Fibroblast of mammary gland (primary cell): ENCODE data around the gene DYNLRB1.

Experiments
- DNase-seq: peaks from one replicate; pipeline ENCODE4 v3.0.0-alpha.2; 2010; ENCODE audit warnings: low read depth
- H3K4me3 ChIP-seq: 2 replicates; pipeline ENCODE4 v1.5.1; 2011; ENCODE audit warnings: low read depth, mild to moderate bottlenecking, low read length, moderate library complexity; ENCODE audit not compliant: control insufficient read depth
- TF ChIP-seq, protein P1 (sequence below): conservative IDR thresholded peaks from 2 replicates; pipeline ENCODE4 v1.5.1; 2011; ENCODE audit warnings: low read depth, low read length, inconsistent platforms; ENCODE audit not compliant: control insufficient read depth, insufficient read depth

The DYNLRB1 gene

DNA sequence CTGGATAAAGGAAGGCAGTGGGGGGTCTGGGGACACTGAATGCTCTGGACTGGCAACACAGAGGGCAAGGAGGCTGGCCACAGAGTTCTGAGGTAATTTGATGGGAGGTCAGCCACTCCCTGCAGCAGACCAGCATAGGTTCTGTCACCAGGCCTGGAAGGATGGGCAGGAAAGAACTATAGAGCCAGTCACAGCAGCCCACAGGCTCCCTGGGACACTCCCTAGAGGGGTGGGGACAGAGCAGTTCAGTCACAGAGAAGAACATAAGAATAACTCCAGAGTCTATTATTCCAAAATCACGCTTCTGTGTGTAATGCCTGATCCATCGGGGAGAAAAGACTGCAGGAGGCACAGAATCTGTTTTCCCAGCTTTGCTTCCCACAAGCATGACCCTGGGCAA lies 19.6 kb downstream of the DYNLRB1 start:
- no peak for DNase-seq
- no peak overlapping the region for H3K4me3 ChIP-seq
- TF ChIP-seq, protein P1, sequence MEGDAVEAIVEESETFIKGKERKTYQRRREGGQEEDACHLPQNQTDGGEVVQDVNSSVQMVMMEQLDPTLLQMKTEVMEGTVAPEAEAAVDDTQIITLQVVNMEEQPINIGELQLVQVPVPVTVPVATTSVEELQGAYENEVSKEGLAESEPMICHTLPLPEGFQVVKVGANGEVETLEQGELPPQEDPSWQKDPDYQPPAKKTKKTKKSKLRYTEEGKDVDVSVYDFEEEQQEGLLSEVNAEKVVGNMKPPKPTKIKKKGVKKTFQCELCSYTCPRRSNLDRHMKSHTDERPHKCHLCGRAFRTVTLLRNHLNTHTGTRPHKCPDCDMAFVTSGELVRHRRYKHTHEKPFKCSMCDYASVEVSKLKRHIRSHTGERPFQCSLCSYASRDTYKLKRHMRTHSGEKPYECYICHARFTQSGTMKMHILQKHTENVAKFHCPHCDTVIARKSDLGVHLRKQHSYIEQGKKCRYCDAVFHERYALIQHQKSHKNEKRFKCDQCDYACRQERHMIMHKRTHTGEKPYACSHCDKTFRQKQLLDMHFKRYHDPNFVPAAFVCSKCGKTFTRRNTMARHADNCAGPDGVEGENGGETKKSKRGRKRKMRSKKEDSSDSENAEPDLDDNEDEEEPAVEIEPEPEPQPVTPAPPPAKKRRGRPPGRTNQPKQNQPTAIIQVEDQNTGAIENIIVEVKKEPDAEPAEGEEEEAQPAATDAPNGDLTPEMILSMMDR: no peak

DNA sequence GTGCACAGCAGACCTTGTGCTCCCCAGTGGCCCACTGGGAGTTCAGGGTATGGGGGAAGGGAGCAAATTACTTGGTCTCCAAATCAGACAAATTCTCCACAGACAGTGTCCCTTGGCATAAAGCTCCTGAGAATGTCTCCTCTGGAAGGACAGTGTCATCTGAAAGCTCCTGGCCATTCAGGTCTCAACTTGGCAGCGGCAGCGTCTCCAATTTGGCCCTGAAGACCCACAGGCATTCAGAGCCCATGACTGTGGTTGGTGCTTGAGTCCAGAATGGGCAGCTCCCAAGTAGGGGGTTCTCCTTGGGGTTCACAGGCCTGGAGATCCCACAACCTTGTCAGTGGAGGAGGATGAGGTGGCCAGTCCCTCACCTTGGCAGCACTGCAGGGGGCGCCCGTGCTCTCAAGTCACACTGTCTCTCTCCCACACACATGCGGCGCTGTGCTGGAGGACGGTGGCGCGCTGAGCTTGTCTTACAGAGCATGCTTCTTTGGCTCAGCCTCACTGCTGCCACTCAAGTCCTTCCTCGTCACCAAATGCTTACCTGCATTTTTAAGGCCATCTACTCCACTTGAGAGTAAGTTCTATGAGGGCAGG lies 20.7 kb downstream of the DYNLRB1 start:
- TF ChIP-seq, protein P1: peak; percentile 47
- peak; percentile 51 for DNase-seq
- no peak overlapping the region for H3K4me3 ChIP-seq

DNA sequence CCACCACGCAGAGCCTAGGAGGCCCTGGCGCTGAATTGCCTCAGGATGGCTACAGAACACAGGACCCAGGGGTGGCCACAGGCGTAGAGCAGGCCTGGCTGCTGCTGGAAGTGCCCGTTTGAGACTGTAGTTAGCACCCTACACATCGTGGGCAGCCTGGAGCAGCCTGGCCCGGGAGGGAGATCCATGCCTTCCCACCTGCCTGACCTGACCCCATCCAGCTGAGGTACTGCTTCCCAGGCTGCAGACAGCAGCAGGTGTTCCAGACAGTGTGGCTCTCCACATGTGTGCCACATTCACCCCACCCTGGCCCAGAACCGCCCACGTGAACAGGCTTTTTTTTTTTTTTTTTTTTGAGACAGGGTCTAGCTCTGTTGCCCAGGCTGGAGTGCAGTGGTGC lies 21.4 kb downstream of the DYNLRB1 start:
- H3K4me3 ChIP-seq: no peak overlapping the region
- DNase-seq: no peak
- TF ChIP-seq, protein P1: no peak

DNA sequence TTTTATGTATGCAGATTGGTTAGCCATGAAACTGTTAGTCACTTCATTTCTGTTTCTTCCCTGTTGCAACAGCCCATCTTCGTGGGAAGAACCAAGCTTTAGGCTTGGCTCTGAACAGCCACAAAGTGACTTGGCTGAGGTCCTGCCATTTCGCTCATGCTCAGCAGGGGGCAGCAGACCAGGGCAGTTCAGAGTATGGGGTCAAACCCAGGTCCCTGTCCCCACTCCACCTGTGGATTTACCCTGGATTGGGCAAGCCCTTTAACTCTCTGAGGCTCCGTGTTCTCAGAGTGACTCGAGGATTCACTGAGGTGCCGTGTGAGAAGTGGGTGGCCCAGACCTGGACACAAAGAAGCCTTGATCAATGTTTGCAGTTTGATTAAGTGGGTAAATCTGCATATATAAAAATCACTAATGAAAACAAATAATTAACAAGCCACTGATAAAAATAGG lies 22.5 kb downstream of the DYNLRB1 start:
- TF ChIP-seq, protein P1: peak; percentile 90
- H3K4me3 ChIP-seq: no peak overlapping the region
- peak; percentile 66 for DNase-seq

DNA sequence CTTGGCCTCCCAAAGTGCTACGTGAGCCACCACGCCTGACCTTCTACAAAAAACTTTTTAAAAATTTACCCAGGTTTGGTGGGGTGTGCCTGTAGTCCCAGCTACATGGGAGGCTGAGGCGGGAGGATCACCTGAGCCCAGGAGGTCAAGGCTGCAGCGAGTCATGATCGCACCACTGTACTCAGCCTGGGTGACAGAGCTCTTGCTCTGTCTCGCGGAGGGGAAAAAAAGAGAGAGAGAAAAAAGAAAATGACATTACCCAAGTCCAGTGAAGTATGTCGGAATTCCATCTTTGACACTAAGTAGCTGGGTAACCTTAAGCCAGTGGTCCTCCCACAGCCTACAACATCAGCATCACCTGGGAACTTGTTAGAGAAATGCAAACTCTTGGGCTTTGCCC lies 23.5 kb downstream of the DYNLRB1 start:
- DNase-seq: no peak
- TF ChIP-seq, protein P1: no peak
- no peak overlapping the region for H3K4me3 ChIP-seq

DNA sequence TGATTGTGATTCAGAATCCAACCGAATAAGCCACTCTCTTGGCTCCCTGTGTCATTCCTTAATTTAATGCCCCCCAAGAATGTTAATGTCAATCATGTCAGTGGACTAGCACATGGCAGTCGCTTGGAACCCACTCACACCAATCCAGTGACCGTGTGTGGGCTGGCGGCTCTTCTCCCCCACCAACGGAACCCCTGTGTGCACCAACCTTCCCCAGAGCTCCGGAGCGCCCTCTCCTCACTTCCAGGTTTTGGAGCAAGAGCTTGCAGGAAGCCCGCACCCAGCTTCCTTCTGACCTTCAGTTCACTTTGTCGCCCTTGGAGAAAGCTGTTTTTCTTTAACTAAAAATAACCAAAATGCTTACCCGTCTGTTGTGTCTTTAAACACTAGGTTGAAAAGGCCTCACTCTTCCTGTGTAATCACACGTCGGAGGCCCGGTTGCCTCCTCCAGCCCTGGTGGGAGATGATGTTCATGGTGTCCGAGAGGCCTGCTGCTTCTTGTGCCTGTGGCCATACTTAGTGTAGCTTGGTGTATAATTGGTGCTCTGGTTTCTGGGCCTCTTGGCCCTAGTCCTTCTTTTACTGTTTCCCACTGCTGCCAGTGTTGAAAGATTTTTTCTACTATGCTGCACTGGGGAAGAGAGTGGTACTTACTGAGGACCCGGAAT lies 24.5 kb downstream of the DYNLRB1 start:
- no peak for DNase-seq
- no peak overlapping the region for H3K4me3 ChIP-seq
- TF ChIP-seq, protein P1: no peak

DNA sequence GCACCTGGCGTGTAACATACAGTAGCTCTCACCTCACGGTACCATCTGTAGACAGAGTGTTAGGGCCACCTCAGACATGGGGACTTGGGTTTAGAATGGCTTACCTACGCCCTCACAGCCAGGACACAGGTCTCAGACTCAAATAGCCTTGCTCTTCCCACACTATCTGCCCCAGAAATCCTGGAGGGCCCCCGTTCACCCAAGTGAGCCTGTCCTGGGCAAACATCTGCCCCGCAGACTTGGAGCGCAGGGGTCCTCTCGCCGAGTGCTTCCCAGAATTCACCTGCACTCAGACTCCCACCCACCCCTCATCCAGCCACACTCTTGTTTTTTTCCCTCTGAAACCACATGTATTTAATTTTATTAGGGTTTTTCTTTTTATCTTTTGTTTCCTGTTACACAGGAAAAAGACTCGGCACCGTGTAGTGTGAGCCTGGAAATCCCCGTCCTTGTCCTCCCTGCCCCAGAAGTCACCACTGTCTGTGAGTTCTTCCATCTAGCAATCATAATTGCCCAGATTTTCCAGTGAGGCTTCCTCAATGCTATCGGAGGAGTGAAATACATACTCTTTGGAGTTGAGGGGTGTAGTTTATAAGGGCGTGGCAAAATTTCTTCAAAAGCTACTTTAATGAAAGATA lies 25.2 kb downstream of the DYNLRB1 start:
- H3K4me3 ChIP-seq: no peak overlapping the region
- TF ChIP-seq, protein P1: no peak
- DNase-seq: no peak
